Fibroblast of the aortic adventitia (primary cell): ENCODE measurements around the gene PPP1R13B. TPM values are rescaled to one million over a fixed set of nuclear protein-coding genes. Genes with fewer than 3 reads are reported as not detected.

Experiments
- DNase-seq: peaks from one replicate; pipeline ENCODE4 v3.0.0-alpha.2; 2010; ENCODE audit warnings: low read depth
- H3K4me3 ChIP-seq: 2 replicates; pipeline ENCODE4 v1.5.1; 2011; ENCODE audit warnings: low read depth, mild to moderate bottlenecking, control low read depth, low read length, moderate library complexity
- total RNA-seq: library from RNA; depleted of rRNA; stranded (reverse); fragments of >200 nt; gene quantifications from 2 replicates; pipeline ENCODE4 v1.2.3, GENCODE V29; 2012; ENCODE audit warnings: low replicate concordance
- TF ChIP-seq, protein P1 (sequence below): IDR thresholded peaks from 2 replicates; pipeline ENCODE4 v1.5.1; 2011; ENCODE audit warnings: mild to moderate bottlenecking, low read length, control low read depth, inconsistent platforms; ENCODE audit not compliant: insufficient read depth

Gene PPP1R13B
- total RNA-seq, 1 donor = 1.2 TPM

DNA sequence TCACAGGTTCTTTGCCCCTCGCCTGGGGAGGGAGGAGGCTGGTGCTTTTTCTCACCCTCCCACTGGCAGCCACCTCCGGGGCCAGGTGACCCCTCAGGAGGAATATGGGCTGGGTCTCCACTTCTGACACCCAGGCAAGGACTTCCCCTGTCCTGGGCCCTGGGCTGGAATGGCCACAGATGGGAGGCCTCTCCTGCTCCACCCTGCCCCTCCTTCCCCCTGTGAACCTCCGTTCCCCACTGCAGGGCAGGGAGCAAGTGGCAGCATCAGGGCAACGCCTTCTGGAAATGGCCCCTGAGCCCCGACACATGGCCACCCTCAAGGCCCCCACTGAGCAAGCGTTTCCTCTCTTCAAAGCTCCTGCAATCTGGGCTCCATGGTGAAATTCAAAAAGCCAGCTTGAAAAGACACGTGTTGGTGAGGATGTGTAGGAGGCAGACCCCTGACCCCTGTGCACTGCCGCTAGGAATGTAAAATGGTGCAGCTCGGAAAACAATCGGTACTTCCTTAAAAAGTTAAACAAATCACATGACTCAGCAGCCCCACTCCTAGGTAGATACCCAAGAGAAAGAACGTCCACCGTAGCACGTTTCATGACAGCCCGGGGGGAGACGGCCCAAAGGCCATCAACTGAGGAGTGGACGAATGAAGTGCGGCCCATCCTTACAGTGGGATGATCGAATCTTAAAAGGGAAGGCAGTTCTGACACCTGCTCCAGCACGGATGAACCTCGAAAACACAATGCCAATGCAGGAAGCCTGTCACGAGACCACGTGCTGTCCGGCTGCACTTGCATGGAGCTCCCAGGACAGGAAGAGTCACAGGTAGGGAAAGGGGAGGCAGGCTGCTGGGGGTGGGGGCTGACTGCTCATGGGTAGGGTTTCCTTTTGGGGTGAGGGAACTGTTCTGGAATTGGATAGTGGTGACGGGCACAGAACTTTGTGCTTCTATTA lies 143.7 kb downstream of the PPP1R13B start:
- DNase-seq = no peak
- H3K4me3 ChIP-seq = no peak overlapping the region
- TF ChIP-seq, protein P1, sequence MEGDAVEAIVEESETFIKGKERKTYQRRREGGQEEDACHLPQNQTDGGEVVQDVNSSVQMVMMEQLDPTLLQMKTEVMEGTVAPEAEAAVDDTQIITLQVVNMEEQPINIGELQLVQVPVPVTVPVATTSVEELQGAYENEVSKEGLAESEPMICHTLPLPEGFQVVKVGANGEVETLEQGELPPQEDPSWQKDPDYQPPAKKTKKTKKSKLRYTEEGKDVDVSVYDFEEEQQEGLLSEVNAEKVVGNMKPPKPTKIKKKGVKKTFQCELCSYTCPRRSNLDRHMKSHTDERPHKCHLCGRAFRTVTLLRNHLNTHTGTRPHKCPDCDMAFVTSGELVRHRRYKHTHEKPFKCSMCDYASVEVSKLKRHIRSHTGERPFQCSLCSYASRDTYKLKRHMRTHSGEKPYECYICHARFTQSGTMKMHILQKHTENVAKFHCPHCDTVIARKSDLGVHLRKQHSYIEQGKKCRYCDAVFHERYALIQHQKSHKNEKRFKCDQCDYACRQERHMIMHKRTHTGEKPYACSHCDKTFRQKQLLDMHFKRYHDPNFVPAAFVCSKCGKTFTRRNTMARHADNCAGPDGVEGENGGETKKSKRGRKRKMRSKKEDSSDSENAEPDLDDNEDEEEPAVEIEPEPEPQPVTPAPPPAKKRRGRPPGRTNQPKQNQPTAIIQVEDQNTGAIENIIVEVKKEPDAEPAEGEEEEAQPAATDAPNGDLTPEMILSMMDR = no peak

DNA sequence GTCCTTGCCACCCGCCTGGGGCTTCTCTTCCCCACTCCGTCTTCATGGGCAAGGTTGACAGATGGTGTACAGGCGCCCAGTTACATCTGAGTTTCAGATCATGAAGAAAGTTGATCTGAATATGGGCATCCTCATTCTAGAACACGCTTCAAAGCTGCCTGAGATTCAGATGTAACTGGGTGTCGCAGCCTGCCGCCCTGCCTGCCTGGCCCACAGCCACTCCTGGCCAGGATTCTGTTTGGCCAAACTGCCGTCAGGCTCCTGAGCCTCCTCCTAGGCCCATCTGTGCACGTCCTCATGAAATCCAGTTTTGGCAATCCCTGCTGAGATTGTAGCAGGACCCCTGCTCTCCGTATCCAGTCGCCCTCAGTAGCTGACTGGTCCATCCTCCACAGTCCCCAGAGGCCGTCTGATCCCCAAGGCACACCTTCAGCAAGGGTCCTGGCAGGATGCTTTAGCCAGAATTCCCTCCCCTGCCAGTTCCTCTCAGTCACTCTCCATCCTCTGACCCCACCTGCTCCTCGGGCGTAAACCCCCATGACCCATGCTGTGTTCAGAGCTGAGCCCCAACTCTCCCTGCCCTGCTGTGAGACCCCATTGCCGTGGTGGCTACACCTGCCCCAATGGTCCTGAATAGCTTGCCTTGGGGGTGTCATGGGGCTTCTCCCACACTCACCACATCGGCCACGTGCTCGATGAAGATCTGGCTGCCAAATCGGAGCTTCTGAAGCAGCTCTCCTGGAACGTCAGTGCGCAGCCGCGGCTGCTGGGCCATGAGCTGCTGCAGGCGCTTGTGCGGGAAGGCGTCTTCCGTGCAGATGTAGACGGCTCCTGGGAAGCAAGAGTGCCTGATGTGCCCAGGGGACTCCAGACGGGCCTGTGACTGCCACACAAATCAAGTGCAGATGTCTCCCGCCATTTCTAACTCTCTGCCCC lies 144.6 kb downstream of the PPP1R13B start:
- TF ChIP-seq, protein P1 = no peak
- no peak overlapping the region for H3K4me3 ChIP-seq
- no peak for DNase-seq

DNA sequence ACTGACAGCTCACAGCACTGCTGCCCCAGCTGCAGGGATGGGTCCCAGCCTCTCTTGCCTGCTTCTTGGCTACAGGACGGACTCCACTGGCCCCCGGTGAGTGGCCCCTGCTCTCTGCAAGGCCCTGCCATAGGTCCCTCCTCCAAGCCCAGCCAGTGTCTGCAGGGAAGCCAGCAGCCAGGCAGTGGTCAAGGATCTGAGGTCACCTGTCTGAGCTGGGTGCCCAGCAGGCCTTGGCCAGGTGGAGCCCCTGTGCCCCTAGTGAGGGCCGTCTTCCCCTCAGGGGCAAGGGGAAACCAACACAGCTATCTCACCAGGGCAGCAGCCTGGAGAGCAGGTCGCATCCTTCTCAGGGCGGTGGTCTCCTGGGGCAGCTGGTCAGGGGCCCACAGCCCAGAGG lies 145.3 kb downstream of the PPP1R13B start:
- no peak overlapping the region for H3K4me3 ChIP-seq
- no peak for DNase-seq
- TF ChIP-seq, protein P1 = no peak

DNA sequence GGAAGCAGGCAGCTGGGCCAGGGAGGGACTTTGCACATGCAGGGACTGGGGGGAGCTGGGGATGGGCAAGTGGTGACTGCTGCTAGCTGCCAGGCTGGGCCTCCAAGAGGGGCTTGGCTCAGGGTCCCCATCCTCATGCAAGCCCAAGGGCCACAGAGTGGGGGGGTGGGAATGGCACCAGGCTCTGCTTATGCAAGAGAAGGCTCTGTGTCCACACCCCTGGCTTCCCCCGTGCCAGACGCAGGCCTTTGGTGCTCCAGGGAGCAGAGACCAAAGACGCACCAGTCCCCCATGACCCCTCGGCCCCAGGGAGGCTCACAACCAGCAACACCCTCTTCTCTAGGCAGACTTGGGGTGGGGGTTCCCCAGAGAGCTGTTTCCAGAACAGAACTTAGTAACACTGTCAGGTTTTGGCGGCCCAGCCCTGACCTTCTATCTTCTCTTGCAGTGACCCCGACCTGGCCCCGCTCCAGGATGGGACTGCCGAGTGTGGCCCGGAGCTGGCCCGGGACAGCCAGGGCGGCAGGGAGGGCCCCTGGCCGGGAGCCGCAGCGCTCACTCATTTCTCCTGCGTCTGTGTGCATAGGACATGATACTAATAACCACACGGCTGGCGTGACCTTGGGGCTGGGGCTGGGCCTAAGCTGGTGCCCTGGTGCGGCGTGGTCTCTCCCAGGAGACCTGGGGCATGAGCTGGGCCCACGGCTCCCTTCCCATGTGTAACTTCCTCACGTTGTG lies 146.5 kb downstream of the PPP1R13B start:
- DNase-seq = no peak
- TF ChIP-seq, protein P1 = no peak
- no peak overlapping the region for H3K4me3 ChIP-seq

DNA sequence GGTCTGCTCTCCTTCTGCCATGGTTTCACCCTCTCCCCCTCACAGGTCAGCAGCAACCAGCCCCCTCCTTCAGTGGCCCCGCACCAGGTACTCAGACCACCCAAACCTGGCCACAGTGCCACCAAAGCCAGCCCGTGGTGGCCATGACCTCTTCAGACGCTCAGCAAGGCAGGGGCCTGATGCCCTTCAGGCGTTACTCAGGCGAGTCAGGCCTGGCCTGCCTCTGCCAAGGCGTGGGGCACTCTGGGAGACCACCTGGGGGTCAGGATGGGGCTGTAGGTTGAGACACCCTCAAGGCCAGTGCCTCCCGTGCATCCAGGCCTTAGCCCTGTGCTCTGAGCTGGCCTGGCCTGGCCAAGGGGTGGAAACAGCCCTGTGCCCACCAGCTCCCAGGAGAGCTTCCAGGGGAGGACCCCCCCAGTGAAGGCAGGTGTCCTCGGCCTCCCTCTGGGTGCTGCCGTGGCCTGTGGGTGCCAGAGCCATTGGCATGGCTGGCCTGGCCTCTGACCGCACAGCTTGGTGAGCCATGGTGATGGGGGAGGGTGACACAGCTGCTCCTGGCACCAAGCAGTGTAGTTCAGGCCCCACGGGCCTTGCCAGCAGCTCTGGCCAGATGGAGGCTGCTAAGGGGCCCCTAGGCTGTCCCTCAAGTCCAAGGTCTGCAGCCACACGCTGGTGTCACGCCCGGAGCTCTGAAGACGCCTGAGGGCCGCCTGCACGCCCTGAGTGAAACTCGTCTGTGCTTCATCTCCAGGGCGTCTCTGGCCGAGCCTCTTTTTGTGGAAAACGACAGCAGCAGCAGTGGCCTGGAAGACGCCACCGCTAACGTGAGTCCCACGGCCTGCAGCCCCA lies 147.2 kb downstream of the PPP1R13B start:
- DNase-seq = no peak
- H3K4me3 ChIP-seq = no peak overlapping the region
- TF ChIP-seq, protein P1 = no peak
